HCT116 (cell line): Measurements from ENCODE around the gene ABCD1. TPM values are rescaled to one million over a fixed set of nuclear protein-coding genes. Genes with fewer than 3 reads are reported as not detected.
"Not testable (repeated sequence)": the region's sequence is repeated elsewhere in the genome, so short reads cannot be mapped to it uniquely, and the experiment has no call there.

ENCODE experiments used
- ATAC-seq: fragments of 200-7000 bp; cut with Tn5 transposase; 2 replicates; pipeline ENCODE4 v1.9.1; 2020; ENCODE audit warnings: mild to moderate bottlenecking, moderate library complexity
- BruUV-seq: library from RNA; stranded (reverse); fragments of 400-500 nt; replicated peaks from 2 replicates; lab custom pipeline; 2021; lab: Mats Ljungman, UMichigan
- CTCF ChIA-PET: fragments of 300-600 bp; sonication (Branson Sonifier 250); formaldehyde crosslinking; loops from one replicate; lab custom pipeline; 2021; ENCODE audit warnings: antibody characterized with exemption; lab: Charles Lee
- POLR2A ChIA-PET: fragments of 300-600, 350-600 bp; sonication (Branson Sonifier 250); formaldehyde crosslinking; loops from one replicate; lab custom pipeline; 2021; ENCODE audit warnings: antibody characterized with exemption; lab: Charles Lee
- RAD21 ChIA-PET, 2 experiments: fragments of 300-600 bp; sonication (Branson Sonifier 250); formaldehyde crosslinking; loops; one replicate each; lab custom pipeline; 2023; ENCODE audit warnings: low total read pairs in 2 of 2; ENCODE audit not compliant: uncharacterized antibody in 2 of 2, unreplicated experiment in 2 of 2, low non-redundant PET in 1 of 2; lab: Charles Lee
- DNase-seq: peaks from one replicate; pipeline ENCODE4 v3.0.0-alpha.2; 2010; ENCODE audit warnings: low read depth, low spot score
- H2AFZ ChIP-seq: fragments of 200-600 bp; shearing (Covaris generic), sonication (generic); 2 replicates; pipeline ENCODE4 v1.6.1; 2017; ENCODE audit warnings: low read depth, mixed run types, mixed read lengths, antibody characterized with exemption, low read length; ENCODE audit not compliant: poor library complexity, severe bottlenecking
- H3K27ac ChIP-seq: 2 replicates; pipeline ENCODE4 v1.5.1; 2012; ENCODE audit warnings: low read depth, low read length
- H3K27me3 ChIP-seq: fragments of 200-600 bp; sonication (generic); 2 replicates; pipeline ENCODE4 v1.6.1; 2016; ENCODE audit warnings: mixed run types, low read length, mixed read lengths; ENCODE audit not compliant: insufficient read depth
- H3K36me3 ChIP-seq, 2 experiments: fragments of 200-500 bp in 1 of 2; fragments of 200-600 bp in 1 of 2; sonication (Bioruptor generic) in 1 of 2; sonication (generic) in 1 of 2; 2 replicates each; pipeline versions ENCODE4 v1.5.1 to v1.6.1; 2014 to 2016; ENCODE audit warnings: low read length in 2 of 2, inconsistent platforms in 1 of 2, mixed read lengths in 1 of 2, mixed run types in 1 of 2; ENCODE audit not compliant: insufficient read depth in 2 of 2, control insufficient read depth in 1 of 2
- H3K4me1 ChIP-seq, 2 experiments: fragments of 200-600 bp in 1 of 2; sonication (generic) in 1 of 2; 2 replicates each; pipeline versions ENCODE4 v1.5.1 to v1.6.1; 2012 to 2017; ENCODE audit warnings: low read length in 2 of 2, inconsistent platforms in 1 of 2, mild to moderate bottlenecking in 1 of 2, mixed read lengths in 1 of 2, mixed run types in 1 of 2, moderate library complexity in 1 of 2; ENCODE audit not compliant: insufficient read depth in 2 of 2, control insufficient read depth in 1 of 2
- H3K4me2 ChIP-seq: fragments of 200-600 bp; sonication (generic); 2 replicates; pipeline ENCODE4 v1.6.1; 2017; ENCODE audit warnings: mixed run types, low read length, mixed read lengths
- H3K4me3 ChIP-seq, 2 experiments: fragments of 200-600 bp in 1 of 2; sonication (generic) in 1 of 2; replicated peaks in 1 of 2; 2 replicates each; pipeline ENCODE4 v1.5.1; 2011 to 2016; ENCODE audit warnings: low read length in 2 of 2, control low read depth in 1 of 2, low read depth in 1 of 2, mild to moderate bottlenecking in 1 of 2, mixed read lengths in 1 of 2, mixed run types in 1 of 2
- H3K79me2 ChIP-seq: fragments of 200-600 bp; sonication (generic); 2 replicates; pipeline ENCODE4 v1.6.1; 2017; ENCODE audit warnings: mild to moderate bottlenecking, mixed run types, low read length, moderate library complexity, mixed read lengths; ENCODE audit not compliant: insufficient read depth
- H3K9ac ChIP-seq: fragments of 200-600 bp; sonication (generic); 2 replicates; pipeline ENCODE4 v1.6.1; 2016; ENCODE audit warnings: low read length, mixed read lengths
- H3K9me2 ChIP-seq: fragments of 200-600 bp; sonication (generic), shearing (Covaris generic); 2 replicates; pipeline ENCODE4 v1.6.1; 2017; ENCODE audit warnings: mixed run types, mild to moderate bottlenecking, moderate library complexity; ENCODE audit not compliant: insufficient read depth
- H3K9me3 ChIP-seq, 2 experiments: fragments of 200-500 bp in 1 of 2; fragments of 200-600 bp in 1 of 2; sonication (Bioruptor generic) in 1 of 2; sonication (generic) in 1 of 2; 2 replicates each; pipeline ENCODE4 v1.6.1; 2014 to 2017; ENCODE audit warnings: low read length in 2 of 2, mixed read lengths in 2 of 2, inconsistent platforms in 1 of 2, low read depth in 1 of 2, mild to moderate bottlenecking in 1 of 2, mixed run types in 1 of 2, moderate library complexity in 1 of 2; ENCODE audit not compliant: control insufficient read depth in 1 of 2, insufficient read depth in 1 of 2
- H4K20me1 ChIP-seq: fragments of 200-600 bp; sonication (generic), shearing (Covaris generic); 2 replicates; pipeline ENCODE4 v1.6.1; 2017; ENCODE audit warnings: mixed run types, mild to moderate bottlenecking, moderate library complexity; ENCODE audit not compliant: insufficient read depth
- intact Hi-C: fragments of 100-400 bp; cut with micrococcal nuclease; formaldehyde crosslinking; loops from 2 replicates; pipeline ENCODE4 v1.10.0; 2022
- total RNA-seq: library from RNA; stranded (reverse); gene quantifications from one replicate; pipeline ENCODE4 v1.2.1, GENCODE V29; 2021; ENCODE audit not compliant: unreplicated experiment

ABCD1 gene
- total RNA-seq, 1 experiment from 2014 or later, result 7.1 TPM

DNA sequence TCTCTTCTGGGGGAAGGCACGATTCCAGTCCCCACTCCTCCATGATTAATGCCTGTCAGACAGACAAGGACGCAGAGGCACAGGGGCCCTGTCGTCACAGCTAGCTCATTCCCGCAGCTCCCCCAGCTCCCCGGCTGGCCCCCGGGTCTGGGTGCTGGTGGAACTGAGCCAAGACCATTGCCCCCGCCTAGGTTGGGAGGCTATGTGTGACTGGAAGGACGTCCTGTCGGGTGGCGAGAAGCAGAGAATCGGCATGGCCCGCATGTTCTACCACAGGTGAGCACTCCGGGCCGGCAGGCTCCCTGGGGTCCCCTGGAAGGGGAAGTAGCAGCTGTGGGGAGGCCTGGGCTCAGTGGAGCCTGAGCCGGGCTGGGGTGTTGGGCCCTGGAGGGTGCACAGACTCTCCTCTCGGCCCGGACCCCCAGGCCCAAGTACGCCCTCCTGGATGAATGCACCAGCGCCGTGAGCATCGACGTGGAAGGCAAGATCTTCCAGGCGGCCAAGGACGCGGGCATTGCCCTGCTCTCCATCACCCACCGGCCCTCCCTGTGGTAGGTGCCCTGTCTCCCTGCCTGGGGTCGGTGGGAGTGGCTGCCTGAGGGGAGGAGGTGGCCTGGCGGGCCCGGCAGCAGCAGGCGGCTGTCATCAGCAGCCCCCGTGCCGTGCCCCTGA lies 18.3 kb downstream of the ABCD1 start:
- H3K4me1 ChIP-seq, H3K9me3 ChIP-seq, H3K9ac ChIP-seq, H3K9me2 ChIP-seq, H3K36me3 ChIP-seq, H3K4me3 ChIP-seq, POLR2A ChIA-PET, H3K4me2 ChIP-seq, BruUV-seq, H2AFZ ChIP-seq, intact Hi-C loops, DNase-seq, CTCF ChIA-PET, H3K27ac ChIP-seq, ATAC-seq, H3K79me2 ChIP-seq, H3K27me3 ChIP-seq, RAD21 ChIA-PET, H4K20me1 ChIP-seq: not testable (repeated sequence)

DNA sequence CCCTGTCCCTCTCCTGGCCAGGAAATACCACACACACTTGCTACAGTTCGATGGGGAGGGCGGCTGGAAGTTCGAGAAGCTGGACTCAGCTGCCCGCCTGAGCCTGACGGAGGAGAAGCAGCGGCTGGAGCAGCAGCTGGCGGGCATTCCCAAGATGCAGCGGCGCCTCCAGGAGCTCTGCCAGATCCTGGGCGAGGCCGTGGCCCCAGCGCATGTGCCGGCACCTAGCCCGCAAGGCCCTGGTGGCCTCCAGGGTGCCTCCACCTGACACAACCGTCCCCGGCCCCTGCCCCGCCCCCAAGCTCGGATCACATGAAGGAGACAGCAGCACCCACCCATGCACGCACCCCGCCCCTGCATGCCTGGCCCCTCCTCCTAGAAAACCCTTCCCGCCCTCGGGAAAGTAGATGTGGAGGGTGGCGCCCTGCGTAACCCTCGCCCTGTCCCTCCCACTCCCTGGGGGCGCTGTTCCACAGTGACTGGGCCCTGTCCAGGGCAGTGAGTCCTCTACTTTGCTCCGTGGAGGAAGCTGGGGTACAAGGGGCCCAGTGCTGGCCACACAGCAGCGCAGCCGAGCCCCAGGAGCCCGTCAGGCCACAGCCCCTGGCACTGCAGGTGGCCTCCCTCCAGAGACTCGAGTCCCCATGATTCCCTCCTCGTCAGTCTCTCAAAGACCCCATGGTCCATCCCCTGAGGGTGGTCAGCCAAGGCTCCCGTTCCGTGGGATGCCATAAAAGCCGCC lies 19.0 kb downstream of the ABCD1 start:
- H3K4me1 ChIP-seq, intact Hi-C loops, H2AFZ ChIP-seq, ATAC-seq, H3K4me3 ChIP-seq, BruUV-seq, H3K27me3 ChIP-seq, RAD21 ChIA-PET, H3K9ac ChIP-seq, DNase-seq, H3K9me3 ChIP-seq, H3K79me2 ChIP-seq, H3K27ac ChIP-seq, H3K9me2 ChIP-seq, CTCF ChIA-PET, H4K20me1 ChIP-seq, POLR2A ChIA-PET, H3K4me2 ChIP-seq, H3K36me3 ChIP-seq: not testable (repeated sequence)
